GM18909 (cell line): Measurements from ENCODE around the gene WNK1.

Experiments
- ATAC-seq: cut with Tn5 transposase; IDR thresholded peaks from one replicate; pipeline ENCODE4 v1.9.1; 2021; ENCODE audit warnings: mild to moderate bottlenecking; ENCODE audit not compliant: unreplicated experiment, poor library complexity

WNK1 gene

GRCh38 chr12:936377-937345, 184.3 kb downstream of the WNK1 start:
- ATAC-seq: no peak

GRCh38 chr12:938810-939209, 186.4 kb downstream of the WNK1 start:
- no peak for ATAC-seq

GRCh38 chr12:943051-943450, 190.7 kb downstream of the WNK1 start:
- ATAC-seq: no peak

GRCh38 chr12:944211-944610, 191.8 kb downstream of the WNK1 start:
- ATAC-seq: no peak

- no peak for ATAC-seq
These were observed 193.8 kb downstream of the WNK1 start for GRCh38 chr12:946212-946611.

GRCh38 chr12:946631-947030, 194.3 kb downstream of the WNK1 start:
- no peak for ATAC-seq

- no peak for ATAC-seq
These were observed 195.9 kb downstream of the WNK1 start for GRCh38 chr12:948238-948637.

GRCh38 chr12:949453-950191, 197.2 kb downstream of the WNK1 start, which contains the start of gene RAD52:
RAD52 (minus strand) TSS chr12:949694; CDS start chr12:933058, 16,636 bp downstream.
- peak; percentile 83 for ATAC-seq

- ATAC-seq: no peak
These were observed 198.8 kb downstream of the WNK1 start for GRCh38 chr12:951176-951575.

GRCh38 chr12:953776-954175, 201.4 kb downstream of the WNK1 start:
- no peak for ATAC-seq

- ATAC-seq: no peak
These were observed 202.4 kb downstream of the WNK1 start for GRCh38 chr12:954741-955140.

GRCh38 chr12:955939-956338, 203.6 kb downstream of the WNK1 start:
- ATAC-seq: no peak

- ATAC-seq: no peak
These were observed 206.3 kb downstream of the WNK1 start for GRCh38 chr12:958588-959123.
